Adipocyte (in vitro differentiated cells): ENCODE measurements around the gene KPTN.
A peak's percentile ranks its signal among the peaks of the same experiment; 100 is the strongest.

Experiments used
- DNase-seq: peaks from one replicate; pipeline ENCODE4 v3.0.0-alpha.2; 2015; ENCODE audit warnings: low read depth
- H3K27me3 ChIP-seq: replicated peaks from 2 replicates; pipeline ENCODE4 v1.7.0; 2013; ENCODE audit warnings: mild to moderate bottlenecking, low read length, moderate library complexity; ENCODE audit not compliant: control insufficient read depth, insufficient read depth
- H3K36me3 ChIP-seq: 2 replicates; pipeline ENCODE4 v1.7.0; 2013; ENCODE audit warnings: low read length, mild to moderate bottlenecking, moderate library complexity; ENCODE audit not compliant: control insufficient read depth, insufficient read depth, severe bottlenecking
- H3K4me1 ChIP-seq: 2 replicates; pipeline ENCODE4 v1.7.0; 2013; ENCODE audit warnings: mild to moderate bottlenecking, low read length, moderate library complexity; ENCODE audit not compliant: control insufficient read depth, insufficient read depth
- H3K4me3 ChIP-seq: 2 replicates; pipeline ENCODE4 v1.7.0; 2013; ENCODE audit warnings: mild to moderate bottlenecking, low read length, moderate library complexity
- H3K9ac ChIP-seq: 2 replicates; pipeline ENCODE4 v1.7.0; 2013; ENCODE audit warnings: mild to moderate bottlenecking, low read length, moderate library complexity
- H3K9me3 ChIP-seq: 2 replicates; pipeline ENCODE4 v1.7.0; 2013; ENCODE audit warnings: mild to moderate bottlenecking, low read length, moderate library complexity; ENCODE audit not compliant: control insufficient read depth

The KPTN gene

DNA sequence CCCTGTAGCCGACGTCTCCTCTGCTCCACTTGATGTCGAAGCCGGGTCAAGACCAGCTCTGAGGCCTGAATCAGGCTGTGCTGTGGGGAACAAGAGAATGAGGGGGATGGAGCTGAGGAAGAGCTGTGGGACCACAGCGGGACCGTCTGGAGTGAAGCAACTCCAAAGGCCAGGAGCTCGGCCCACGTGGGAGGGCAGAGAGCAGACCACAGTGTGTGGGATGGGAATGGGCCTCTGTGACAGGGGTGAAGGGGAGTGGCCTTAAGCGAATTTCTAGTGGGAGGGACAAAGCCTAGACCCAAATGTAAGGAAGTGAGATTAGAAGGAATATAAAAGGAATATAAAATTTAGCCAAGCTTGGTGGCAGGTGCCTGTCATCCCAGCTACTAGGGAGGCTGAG, 8.6 kb downstream of the KPTN start:
- Histone ChIP-seq H3K4me1 (peaks cover 3% of the 10 kb centered on the region), H3K36me3 (no peaks in the 10 kb centered on the region), H3K4me3 (no peak overlapping the region), H3K9ac (no peak overlapping the region), H3K27me3 (peaks cover 20% of the 10 kb centered on the region), H3K9me3 (no peaks in the 10 kb centered on the region)
- DNase-seq: no peak

DNA sequence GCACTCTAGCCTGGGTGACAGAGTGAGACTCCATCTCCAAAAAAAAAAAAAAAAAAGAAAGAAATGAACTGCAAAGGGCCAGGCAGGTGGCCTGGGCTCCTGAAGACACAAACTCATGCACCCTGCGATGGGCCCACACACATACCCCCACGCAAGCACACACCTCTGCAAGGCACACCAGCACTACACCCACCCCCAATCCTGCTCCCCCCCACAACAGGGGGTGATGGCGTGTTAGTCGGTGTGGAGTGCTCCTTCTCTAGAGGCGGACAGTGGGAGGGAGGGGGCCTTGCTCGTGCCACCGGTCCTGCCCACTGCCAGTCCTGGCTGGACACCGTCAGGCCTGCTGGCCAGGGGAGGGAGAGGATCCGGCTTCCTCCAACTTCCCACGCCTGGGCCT, 10.7 kb downstream of the KPTN start:
- no peak for DNase-seq
- peaks cover 36% of the 10 kb centered on the region for H3K27me3 ChIP-seq

DNA sequence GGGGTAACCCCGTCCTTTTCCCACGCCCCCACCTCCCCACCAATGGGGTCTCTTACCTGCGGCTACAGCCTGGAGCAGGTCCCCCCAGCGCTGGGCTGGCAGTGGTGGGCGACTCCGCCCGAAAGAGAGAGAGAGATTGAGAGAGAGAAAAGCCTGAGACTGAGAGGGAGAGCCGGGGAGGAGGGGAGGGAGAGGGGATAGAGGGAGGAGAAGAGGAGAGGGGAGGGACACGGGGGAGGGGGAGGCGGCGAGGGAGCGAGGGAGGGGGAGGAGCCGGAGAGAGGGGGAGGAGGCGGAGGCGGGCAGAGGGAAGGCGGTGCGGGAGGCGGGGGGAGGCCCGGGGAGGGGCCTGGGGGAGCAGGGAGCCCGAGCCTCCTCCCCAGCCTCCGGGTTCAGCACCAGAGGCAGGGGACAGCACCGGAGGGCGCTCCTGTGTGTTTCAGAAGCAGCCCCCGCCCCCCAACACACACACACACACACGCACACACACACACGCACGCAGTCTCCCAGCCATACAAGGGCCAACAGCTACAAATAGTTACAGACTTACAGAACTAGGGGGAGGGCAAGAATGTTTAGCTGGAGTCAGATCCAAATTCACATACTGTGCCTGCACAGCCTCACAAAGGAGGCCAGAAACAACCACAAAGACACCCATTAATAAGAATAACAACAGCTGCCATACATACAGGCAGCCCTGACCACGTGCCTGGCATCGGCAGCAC, 12.1 kb downstream of the KPTN start, which contains the start of gene SLC8A2:
TSS of gene SLC8A2 (minus strand) at position 161 of the 725 bp plus-strand sequence. CDS start 5,490 bp downstream, outside the sequence.
- peaks cover 47% of the 10 kb centered on the region for H3K27me3 ChIP-seq
- H3K4me1 ChIP-seq: peaks cover 3% of the 10 kb centered on the region
- no peaks in the 10 kb centered on the region for H3K36me3 ChIP-seq
- peak; percentile 78 for DNase-seq
- H3K9ac ChIP-seq: no peak within 1 kb of the TSS
- H3K4me3 ChIP-seq: no peak within 1 kb of the TSS
- H3K9me3 ChIP-seq: no peaks in the 10 kb centered on the region

More for the DNA sequence above, 10.7 kb downstream of the KPTN start:
- Histone ChIP-seq H3K4me3 (no peak overlapping the region), H3K4me1 (peaks cover 3% of the 10 kb centered on the region), H3K9me3 (no peaks in the 10 kb centered on the region), H3K36me3 (no peaks in the 10 kb centered on the region), H3K9ac (no peak overlapping the region)

DNA sequence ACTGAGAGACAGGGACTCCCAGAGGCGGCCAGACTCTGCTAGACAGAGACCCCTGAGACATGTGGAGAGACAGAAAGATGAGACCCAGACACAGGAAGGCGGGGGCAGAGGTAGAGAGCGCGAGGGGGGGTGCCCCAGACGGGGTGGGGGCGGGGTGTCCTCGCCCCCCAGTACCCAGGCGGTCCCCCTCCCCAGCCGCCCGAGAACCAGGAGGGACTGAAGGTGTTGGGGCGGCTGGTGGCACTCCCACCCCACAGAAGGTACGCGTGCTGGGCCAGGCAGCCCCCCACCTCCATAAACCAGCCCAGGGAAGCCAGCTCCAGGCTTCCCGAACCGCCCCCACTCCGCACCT, 12.7 kb downstream of the KPTN start:
- H3K27me3 ChIP-seq: peaks cover 51% of the 10 kb centered on the region
- no peak overlapping the region for H3K4me3 ChIP-seq
- H3K9ac ChIP-seq: no peak overlapping the region
- DNase-seq: no peak
- no peaks in the 10 kb centered on the region for H3K36me3 ChIP-seq
- peaks cover 3% of the 10 kb centered on the region for H3K4me1 ChIP-seq
- no peaks in the 10 kb centered on the region for H3K9me3 ChIP-seq

DNA sequence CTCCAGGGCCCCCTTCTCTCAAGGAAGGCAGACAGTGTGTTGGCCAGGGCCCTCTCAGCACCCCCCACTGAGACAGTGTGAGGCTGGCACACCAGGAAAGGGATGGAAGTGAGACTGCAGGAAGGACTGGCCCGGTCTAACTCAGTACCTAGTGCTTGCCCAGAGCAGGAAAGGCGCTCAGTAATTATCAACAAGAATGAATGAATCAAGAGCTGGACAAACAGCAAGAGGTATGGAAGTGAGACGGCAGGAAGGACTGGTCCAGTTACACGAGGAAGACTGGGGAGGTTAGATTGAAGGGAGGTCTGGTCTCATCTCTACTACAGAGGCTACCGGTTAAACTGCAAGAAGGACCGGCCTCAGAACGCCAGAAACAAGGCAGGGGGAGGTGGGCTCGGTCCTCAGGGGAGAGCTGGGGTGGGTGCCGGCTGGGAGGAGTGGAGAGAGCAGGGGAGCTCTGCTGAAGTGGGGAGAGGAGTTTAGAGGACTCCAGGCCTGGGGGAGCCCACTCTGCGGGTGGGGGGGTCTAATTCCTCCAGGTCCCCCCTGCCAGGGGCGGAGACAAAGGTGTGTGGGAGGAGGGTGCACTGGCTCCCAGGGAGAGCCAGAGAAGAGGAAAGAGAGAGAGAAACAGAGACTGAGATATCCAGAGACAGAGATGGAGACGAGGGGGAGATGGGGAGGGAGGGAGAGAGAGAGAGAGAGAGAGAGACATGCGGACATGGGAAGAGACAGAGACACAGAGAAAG, 13.4 kb downstream of the KPTN start:
- no peaks in the 10 kb centered on the region for H3K9me3 ChIP-seq
- peaks cover 52% of the 10 kb centered on the region for H3K27me3 ChIP-seq
- no peak overlapping the region for H3K4me3 ChIP-seq
- H3K4me1 ChIP-seq: peaks cover 3% of the 10 kb centered on the region
- no peak overlapping the region for H3K9ac ChIP-seq
- no peak for DNase-seq
- H3K36me3 ChIP-seq: no peaks in the 10 kb centered on the region

DNA sequence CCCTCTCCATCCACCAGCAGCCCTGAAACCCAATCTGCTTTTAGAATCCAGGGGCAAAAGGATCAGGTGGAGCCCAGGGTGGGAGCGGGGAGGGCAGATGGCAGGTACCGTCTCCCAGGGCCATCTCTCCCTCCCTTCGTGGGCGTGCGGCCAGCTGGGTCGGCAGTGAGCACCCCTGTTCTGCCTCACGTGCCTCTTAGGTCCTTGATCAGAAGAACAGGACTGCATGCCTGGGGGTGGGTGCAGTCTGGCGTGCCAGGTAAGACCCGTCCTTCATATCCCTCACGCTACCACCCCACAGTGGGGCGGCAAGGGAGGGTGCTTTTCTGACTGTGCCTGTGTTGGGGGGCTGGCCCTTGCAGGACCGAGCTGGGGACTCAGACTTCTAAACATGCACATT, 14.3 kb downstream of the KPTN start:
- DNase-seq: no peak
- Histone ChIP-seq H3K9me3 (peaks cover 4% of the 10 kb centered on the region), H3K4me3 (no peak overlapping the region), H3K9ac (no peak overlapping the region), H3K36me3 (no peaks in the 10 kb centered on the region), H3K27me3 (peaks cover 60% of the 10 kb centered on the region), H3K4me1 (peaks cover 3% of the 10 kb centered on the region)

DNA sequence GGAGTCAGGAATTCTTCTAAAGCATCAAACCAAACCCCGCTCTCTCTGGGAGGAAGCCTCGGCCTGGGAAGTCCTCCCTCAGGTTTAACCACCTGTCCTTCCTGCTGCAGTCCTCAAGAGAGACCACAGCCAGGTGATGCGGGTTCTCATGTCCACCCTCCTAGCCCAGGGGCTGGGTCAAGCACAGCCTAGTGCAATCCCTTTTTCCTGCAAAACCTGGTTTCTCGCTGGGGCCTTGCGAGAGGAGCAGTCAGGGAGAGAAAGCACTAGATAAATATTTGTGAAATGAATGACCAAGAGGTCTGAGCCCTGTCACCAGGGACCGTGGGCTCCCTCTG, 14.7 kb downstream of the KPTN start:
- H3K36me3 ChIP-seq: no peaks in the 10 kb centered on the region
- peaks cover 62% of the 10 kb centered on the region for H3K27me3 ChIP-seq
- H3K4me1 ChIP-seq: peaks cover 3% of the 10 kb centered on the region
- H3K9me3 ChIP-seq: peaks cover 4% of the 10 kb centered on the region
- no peak for DNase-seq
- H3K4me3 ChIP-seq: no peak overlapping the region
- H3K9ac ChIP-seq: no peak overlapping the region

DNA sequence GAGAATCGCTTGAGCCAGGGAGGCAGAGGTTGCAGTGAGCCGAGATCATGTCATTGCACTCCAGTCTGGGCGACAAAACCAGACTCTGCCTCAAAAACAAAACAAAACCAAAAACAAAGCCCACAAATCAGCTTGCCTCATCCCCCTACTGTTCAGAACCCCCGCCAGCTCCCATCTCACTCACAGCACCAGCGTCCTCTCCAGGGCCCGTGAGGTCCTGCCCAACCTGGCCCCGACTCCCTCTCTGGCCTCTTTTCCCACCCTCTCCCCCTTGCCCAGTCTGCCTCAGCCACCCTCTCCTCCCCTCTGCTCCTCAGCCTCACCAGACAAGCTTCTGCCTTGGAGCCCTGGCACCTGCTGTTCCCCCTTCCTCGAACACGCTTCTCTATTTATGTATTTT, 16.1 kb downstream of the KPTN start:
- H3K9me3 ChIP-seq: peaks cover 4% of the 10 kb centered on the region
- DNase-seq: no peak
- H3K4me3 ChIP-seq: no peak overlapping the region
- H3K4me1 ChIP-seq: peaks cover 3% of the 10 kb centered on the region
- H3K9ac ChIP-seq: no peak overlapping the region
- H3K36me3 ChIP-seq: no peaks in the 10 kb centered on the region
- H3K27me3 ChIP-seq: peaks cover 61% of the 10 kb centered on the region

DNA sequence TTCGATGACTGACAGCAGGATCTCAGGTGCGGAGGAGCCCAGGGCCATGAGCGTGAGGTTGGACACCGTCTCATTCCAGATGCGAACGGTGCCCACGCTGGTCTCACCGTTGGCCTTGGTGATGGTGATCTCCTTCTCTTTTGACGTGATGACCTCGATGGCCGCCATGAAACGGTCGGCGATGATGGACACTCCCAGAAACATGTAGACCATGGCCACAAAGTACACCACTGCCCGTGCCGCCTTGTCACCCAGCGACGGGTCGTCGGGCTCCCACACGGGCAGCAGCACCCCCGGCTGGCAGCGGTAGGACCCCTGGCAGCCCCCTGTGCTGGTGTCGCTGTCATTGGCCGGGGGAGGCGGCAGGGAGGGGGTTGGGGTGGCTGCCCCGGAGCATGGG, 18.1 kb downstream of the KPTN start:
- H3K4me3 ChIP-seq: no peak overlapping the region

DNA sequence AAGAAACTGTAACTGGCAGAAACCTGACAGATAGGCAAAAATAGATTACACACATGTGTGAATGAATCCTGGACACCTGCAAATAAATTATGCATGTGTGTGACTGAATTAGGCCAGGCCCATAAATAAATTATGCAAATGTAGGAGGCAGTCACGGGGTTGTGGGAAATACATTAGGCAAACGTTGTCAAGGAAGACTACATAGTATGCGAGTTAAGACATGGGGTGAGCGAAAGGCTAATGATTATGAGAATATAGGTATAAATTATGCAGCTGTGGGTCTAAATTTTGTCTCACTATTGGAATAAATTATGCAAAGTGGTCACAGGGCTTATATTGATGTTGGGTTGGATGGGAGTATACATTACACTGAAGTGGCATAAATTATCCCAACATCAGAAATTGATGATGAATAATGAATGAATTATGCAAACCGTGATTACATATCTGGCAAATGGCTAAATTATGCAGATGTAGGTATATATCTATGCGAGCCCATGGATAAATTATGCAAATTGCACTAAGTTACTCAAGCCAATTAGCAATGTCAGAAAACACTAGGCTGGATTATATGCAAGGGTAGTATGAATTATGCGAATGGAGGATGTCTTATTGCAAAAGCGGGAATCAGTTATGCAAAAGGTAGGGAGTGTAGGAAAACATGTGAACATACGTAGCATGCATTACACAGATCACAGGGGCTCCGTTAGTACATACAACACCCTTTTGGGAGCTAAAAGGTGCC, 19.2 kb downstream of the KPTN start:
- H3K27me3 ChIP-seq: peaks cover 57% of the 10 kb centered on the region
- no peaks in the 10 kb centered on the region for H3K4me1 ChIP-seq
- H3K4me3 ChIP-seq: no peak overlapping the region
- no peaks in the 10 kb centered on the region for H3K36me3 ChIP-seq
- H3K9ac ChIP-seq: no peak overlapping the region
- peaks cover 4% of the 10 kb centered on the region for H3K9me3 ChIP-seq
- no peak for DNase-seq

More for the DNA sequence above, 18.1 kb downstream of the KPTN start:
- H3K9me3 ChIP-seq: peaks cover 4% of the 10 kb centered on the region
- H3K27me3 ChIP-seq: peaks cover 61% of the 10 kb centered on the region
- H3K4me1 ChIP-seq: no peaks in the 10 kb centered on the region
- no peak overlapping the region for H3K9ac ChIP-seq
- no peaks in the 10 kb centered on the region for H3K36me3 ChIP-seq
- DNase-seq: no peak

DNA sequence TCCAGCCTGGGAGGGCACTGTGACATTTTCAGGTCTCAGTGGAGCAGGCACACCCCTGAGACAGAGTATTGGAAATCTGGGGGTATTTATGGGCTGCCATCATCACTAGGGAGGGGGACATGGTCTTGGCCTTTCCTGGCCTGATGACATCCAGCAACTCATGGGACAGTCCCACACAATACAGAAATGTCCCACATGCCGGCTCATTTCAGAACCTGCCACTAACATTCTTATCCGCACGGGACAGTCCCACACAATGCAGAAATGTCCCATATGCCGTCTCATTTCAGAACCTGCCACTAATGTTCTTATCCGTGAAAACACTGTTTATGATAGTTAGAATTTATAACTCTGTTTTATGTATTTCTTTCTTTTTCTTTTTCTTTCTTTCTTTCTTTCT, 22.1 kb downstream of the KPTN start:
- DNase-seq: no peak
- H3K36me3 ChIP-seq: no peaks in the 10 kb centered on the region
- no peak overlapping the region for H3K4me3 ChIP-seq
- peaks cover 5% of the 10 kb centered on the region for H3K9me3 ChIP-seq
- H3K27me3 ChIP-seq: peaks cover 54% of the 10 kb centered on the region
- no peak overlapping the region for H3K9ac ChIP-seq
- no peaks in the 10 kb centered on the region for H3K4me1 ChIP-seq
